HepG2 (cell line): ENCODE data around the gene RBM45. TPM values are rescaled to one million over a fixed set of nuclear protein-coding genes. Genes with fewer than 3 reads are reported as not detected.

ENCODE experiments used
- AHR ChIP-seq: IDR thresholded peaks from 2 replicates; pipeline ENCODE4 v1.6.1; 2018; ENCODE audit warnings: missing genetic modification reagents, missing compliant biosample characterization
- ATAD3A ChIP-seq: sonication (generic); formaldehyde crosslinking; IDR thresholded peaks from 2 replicates; pipeline ENCODE4 v1.4.0; 2020; ENCODE audit warnings: missing genetic modification reagents
- DDIT3 ChIP-seq: sonication (generic); formaldehyde crosslinking; IDR thresholded peaks from 2 replicates; pipeline ENCODE4 v1.4.0; 2020; ENCODE audit warnings: mild to moderate bottlenecking, missing genetic modification reagents
- EHMT2 ChIP-seq: fragments of 200-600 bp; sonication (generic); IDR thresholded peaks from 2 replicates; pipeline ENCODE4 v1.7.0; 2017; ENCODE audit warnings: antibody characterized with exemption, low read depth, low read length, borderline replicate concordance
- ETV5 ChIP-seq: IDR thresholded peaks from 2 replicates; pipeline ENCODE4 v1.6.1; 2018; ENCODE audit warnings: missing biosample characterization, missing genetic modification reagents, inconsistent platforms, borderline replicate concordance
- HNRNPL ChIP-seq: fragments of 200-400 bp; formaldehyde crosslinking; IDR thresholded peaks from 2 replicates; pipeline ENCODE4 v1.6.1; 2017; ENCODE audit warnings: mild to moderate bottlenecking, low read depth, low read length
- KAT2B ChIP-seq: fragments of 150-350 bp; IDR thresholded peaks from 2 replicates; pipeline ENCODE4 v1.6.1; 2014; ENCODE audit warnings: low read depth, low read length, borderline replicate concordance
- MAZ ChIP-seq, 2 experiments: sonication (generic) in 1 of 2; formaldehyde crosslinking in 1 of 2; IDR thresholded peaks; 2 replicates each; pipeline versions ENCODE4 v1.5.0 to v1.6.1; 2012 to 2020; ENCODE audit warnings: low read depth in 2 of 2, mild to moderate bottlenecking in 2 of 2, borderline replicate concordance in 1 of 2, improper control_type of control experiment in 1 of 2, low read length in 1 of 2, missing genetic modification reagents in 1 of 2, moderate library complexity in 1 of 2
- PAXIP1 ChIP-seq: sonication (generic); formaldehyde crosslinking; conservative IDR thresholded peaks from 2 replicates; pipeline ENCODE4 v1.4.0; 2020; ENCODE audit warnings: mild to moderate bottlenecking, missing genetic modification reagents, moderate library complexity
- THAP11 ChIP-seq: IDR thresholded peaks from 2 replicates; pipeline ENCODE4 v1.6.1; 2016; ENCODE audit warnings: missing biosample characterization, missing genetic modification reagents
- TOE1 ChIP-seq: sonication (generic); formaldehyde crosslinking; IDR thresholded peaks from 2 replicates; pipeline ENCODE4 v1.4.0; 2020; ENCODE audit warnings: mild to moderate bottlenecking, missing genetic modification reagents
- TOPORS ChIP-seq: sonication (generic); formaldehyde crosslinking; IDR thresholded peaks from 2 replicates; pipeline ENCODE4 v1.8.0; 2023; ENCODE audit warnings: mild to moderate bottlenecking, missing genetic modification reagents
- ZC3H4 ChIP-seq: sonication (generic); formaldehyde crosslinking; IDR thresholded peaks from 2 replicates; pipeline ENCODE4 v1.4.0; 2020; ENCODE audit warnings: missing genetic modification reagents, borderline replicate concordance
- ZNF317 ChIP-seq: sonication (generic); formaldehyde crosslinking; IDR thresholded peaks from 2 replicates; pipeline ENCODE4 v1.5.0; 2020; ENCODE audit warnings: mild to moderate bottlenecking, missing genetic modification reagents
- ZNF382 ChIP-seq: sonication (generic); formaldehyde crosslinking; IDR thresholded peaks from 2 replicates; pipeline ENCODE4 v1.5.0; 2020; ENCODE audit warnings: missing genetic modification reagents, mild to moderate bottlenecking, borderline replicate concordance
- ZSCAN12 ChIP-seq: sonication (generic); formaldehyde crosslinking; IDR thresholded peaks from 2 replicates; pipeline ENCODE4 v1.9.0; 2021; ENCODE audit warnings: mild to moderate bottlenecking, missing genetic modification reagents
- polyA plus RNA-seq, 8 experiments: library from polyadenylated mRNA; depleted of rRNA in 3 of 8; stranded (reverse) in 7 of 8; unstranded in 1 of 8; fragments of >200 nt; fragmentation: Illumina TruSeq in 4 of 8; extraction: Trizol in 4 of 8; gene quantifications; 2 replicates each; pipeline versions ENCODE4 v1.2.1 to v1.2.3, GENCODE V29; 2011 to 2016; ENCODE audit warnings: low read depth in 4 of 8, missing spikeins in 1 of 8, mixed read lengths in 1 of 8; ENCODE audit not compliant: insufficient read depth in 1 of 8
- total RNA-seq, 5 experiments: library from RNA; depleted of rRNA; stranded (reverse); fragments of >200 nt; fragmentation: Illumina TruSeq; extraction: Trizol; gene quantifications; 2 replicates each; pipeline ENCODE4 v1.2.3, GENCODE V29; 2016; ENCODE audit warnings: low read depth in 1 of 5
- TF ChIP-seq, protein P1 (sequence below): sonication (generic); formaldehyde crosslinking; IDR thresholded peaks from 2 replicates; pipeline ENCODE4 v1.4.0; 2020; ENCODE audit warnings: missing genetic modification reagents

Gene RBM45
- total and polyA plus RNA-seq, 2 of the 13 experiments (the other 11 are each of a cell fraction or from before 2014, with no cell fraction given) = 5.7 to 25.2 TPM

- peak; percentile 83 for TF ChIP-seq PAXIP1 (CRISPR knock-in tag)
- peak; percentile 59; the same call in 1 of the 2 replicates for TF ChIP-seq ZNF317 (CRISPR knock-in tag)
- TF ChIP-seq, protein P1, sequence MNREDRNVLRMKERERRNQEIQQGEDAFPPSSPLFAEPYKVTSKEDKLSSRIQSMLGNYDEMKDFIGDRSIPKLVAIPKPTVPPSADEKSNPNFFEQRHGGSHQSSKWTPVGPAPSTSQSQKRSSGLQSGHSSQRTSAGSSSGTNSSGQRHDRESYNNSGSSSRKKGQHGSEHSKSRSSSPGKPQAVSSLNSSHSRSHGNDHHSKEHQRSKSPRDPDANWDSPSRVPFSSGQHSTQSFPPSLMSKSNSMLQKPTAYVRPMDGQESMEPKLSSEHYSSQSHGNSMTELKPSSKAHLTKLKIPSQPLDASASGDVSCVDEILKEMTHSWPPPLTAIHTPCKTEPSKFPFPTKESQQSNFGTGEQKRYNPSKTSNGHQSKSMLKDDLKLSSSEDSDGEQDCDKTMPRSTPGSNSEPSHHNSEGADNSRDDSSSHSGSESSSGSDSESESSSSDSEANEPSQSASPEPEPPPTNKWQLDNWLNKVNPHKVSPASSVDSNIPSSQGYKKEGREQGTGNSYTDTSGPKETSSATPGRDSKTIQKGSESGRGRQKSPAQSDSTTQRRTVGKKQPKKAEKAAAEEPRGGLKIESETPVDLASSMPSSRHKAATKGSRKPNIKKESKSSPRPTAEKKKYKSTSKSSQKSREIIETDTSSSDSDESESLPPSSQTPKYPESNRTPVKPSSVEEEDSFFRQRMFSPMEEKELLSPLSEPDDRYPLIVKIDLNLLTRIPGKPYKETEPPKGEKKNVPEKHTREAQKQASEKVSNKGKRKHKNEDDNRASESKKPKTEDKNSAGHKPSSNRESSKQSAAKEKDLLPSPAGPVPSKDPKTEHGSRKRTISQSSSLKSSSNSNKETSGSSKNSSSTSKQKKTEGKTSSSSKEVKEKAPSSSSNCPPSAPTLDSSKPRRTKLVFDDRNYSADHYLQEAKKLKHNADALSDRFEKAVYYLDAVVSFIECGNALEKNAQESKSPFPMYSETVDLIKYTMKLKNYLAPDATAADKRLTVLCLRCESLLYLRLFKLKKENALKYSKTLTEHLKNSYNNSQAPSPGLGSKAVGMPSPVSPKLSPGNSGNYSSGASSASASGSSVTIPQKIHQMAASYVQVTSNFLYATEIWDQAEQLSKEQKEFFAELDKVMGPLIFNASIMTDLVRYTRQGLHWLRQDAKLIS = no peak
- TF ChIP-seq ZNF382 (CRISPR knock-in tag) = no peak
- 0 out of 2 replicates have a peak, but pooled peaks have one; percentile 63 for TF ChIP-seq TOPORS
- peak; percentile 80; the same call in 1 of the 2 replicates for TF ChIP-seq AHR
- 0 out of 2 replicates have a peak, but pooled peaks have one; percentile 6 for TF ChIP-seq TOE1 (CRISPR knock-in tag)
- TF ChIP-seq HNRNPL = peak; percentile 77
- TF ChIP-seq KAT2B = no peak
- TF ChIP-seq EHMT2 = no peak
- no peak for TF ChIP-seq ZSCAN12
- TF ChIP-seq MAZ (IDR thresholded peaks at IDR 0.05; ENCODE audit: borderline replicate concordance, low read depth, low read length) = 0 out of 2 replicates have a peak, but pooled peaks have one; percentile 59
- TF ChIP-seq MAZ (CRISPR knock-in tag; IDR thresholded peaks at IDR 0.05; ENCODE audit: low read depth) = peak; percentile 76
- TF ChIP-seq DDIT3 = no peak
- TF ChIP-seq THAP11 (CRISPR knock-in tag) = peak; percentile 74
- TF ChIP-seq ETV5 (CRISPR knock-in tag) = peak; percentile 96
- TF ChIP-seq ATAD3A (CRISPR knock-in tag) = no peak
- no peak for TF ChIP-seq ZC3H4 (CRISPR knock-in tag)
These were observed 39.6 kb upstream of the RBM45 start, which contains the start of gene PDE11A (continued) for GRCh38 chr2:178072383-178073301.
